ENCODE measurements around the gene WAPL. TPM values are rescaled to one million over a fixed set of nuclear protein-coding genes. Genes with fewer than 3 reads are reported as not detected.

WAPL gene
- total RNA-seq, 3 donors from 2014 or later, result 39.8 to 65.0 (median 49.5) TPM

DNA sequence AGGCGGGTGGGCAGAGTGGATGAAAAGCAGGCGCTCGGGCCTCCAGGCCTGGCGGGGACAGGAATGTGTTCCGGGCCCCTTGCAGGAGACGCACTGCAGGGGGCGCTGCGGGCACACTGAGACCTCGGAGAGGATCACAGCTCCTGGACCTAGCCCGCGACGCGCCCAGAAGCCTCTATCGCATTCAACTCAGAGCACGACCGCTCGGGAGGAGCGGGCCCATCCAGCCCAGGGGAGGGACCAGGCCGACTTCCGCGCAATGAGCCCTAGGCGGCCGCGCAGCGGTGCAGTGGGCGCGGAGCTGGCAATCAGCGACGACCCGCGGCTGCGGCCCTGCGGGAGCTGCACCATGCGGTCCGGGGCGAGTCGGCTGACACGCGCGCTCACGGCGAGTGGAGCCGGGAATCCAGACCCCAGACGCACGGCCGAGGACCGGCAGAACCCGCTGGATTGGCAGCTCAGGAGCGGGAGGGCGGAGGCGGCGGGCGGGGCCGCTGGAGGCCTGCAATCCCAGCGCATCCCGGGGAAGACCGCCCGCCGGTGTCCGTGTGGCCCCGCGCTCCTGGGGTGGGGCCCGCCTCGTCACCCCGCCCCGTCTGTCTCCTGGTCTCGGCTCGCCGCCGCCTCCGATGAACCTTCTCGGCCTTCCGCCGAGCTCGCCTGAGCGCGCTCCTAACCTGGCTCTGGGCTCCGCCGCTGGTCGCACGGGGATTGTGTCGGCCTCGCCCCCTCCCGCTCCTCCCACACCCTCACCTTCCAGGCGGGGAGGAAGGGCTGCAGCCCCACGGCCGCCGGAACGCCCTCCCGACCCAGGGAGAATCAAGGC, 121.5 kb downstream of the WAPL start:
- H3K9me3 ChIP-seq, result no peaks in the 10 kb centered on the region
- TF ChIP-seq, protein P1, sequence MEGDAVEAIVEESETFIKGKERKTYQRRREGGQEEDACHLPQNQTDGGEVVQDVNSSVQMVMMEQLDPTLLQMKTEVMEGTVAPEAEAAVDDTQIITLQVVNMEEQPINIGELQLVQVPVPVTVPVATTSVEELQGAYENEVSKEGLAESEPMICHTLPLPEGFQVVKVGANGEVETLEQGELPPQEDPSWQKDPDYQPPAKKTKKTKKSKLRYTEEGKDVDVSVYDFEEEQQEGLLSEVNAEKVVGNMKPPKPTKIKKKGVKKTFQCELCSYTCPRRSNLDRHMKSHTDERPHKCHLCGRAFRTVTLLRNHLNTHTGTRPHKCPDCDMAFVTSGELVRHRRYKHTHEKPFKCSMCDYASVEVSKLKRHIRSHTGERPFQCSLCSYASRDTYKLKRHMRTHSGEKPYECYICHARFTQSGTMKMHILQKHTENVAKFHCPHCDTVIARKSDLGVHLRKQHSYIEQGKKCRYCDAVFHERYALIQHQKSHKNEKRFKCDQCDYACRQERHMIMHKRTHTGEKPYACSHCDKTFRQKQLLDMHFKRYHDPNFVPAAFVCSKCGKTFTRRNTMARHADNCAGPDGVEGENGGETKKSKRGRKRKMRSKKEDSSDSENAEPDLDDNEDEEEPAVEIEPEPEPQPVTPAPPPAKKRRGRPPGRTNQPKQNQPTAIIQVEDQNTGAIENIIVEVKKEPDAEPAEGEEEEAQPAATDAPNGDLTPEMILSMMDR (IDR thresholded peaks at IDR 0.05), result peak; percentile 63 to 90 (median 89)
- TF ChIP-seq POLR2AphosphoS5 (IDR thresholded peaks at IDR 0.05), result peak in 2 of 3 donors; percentile 14 to 41
- no peak for TF ChIP-seq POLR2A (IDR thresholded peaks at IDR 0.05)
- no peaks in the 10 kb centered on the region for H3K4me1 ChIP-seq
- H3K27me3 ChIP-seq, result no peaks in the 10 kb centered on the region
- H3K36me3 ChIP-seq, result no peaks in the 10 kb centered on the region
- intact Hi-C loops (cut with DNase I; ENCODE audit: low total_unique reads), result loop anchor here (10.0 kb wide), 1 partner anchor 185 kb away; no protein-coding TSS in a partner anchor
- peak overlapping the region; percentile 52 to 77 (median 69) for H3K4me3 ChIP-seq
- peak overlapping the region; percentile 84 to 92 for H3K27ac ChIP-seq
- DNase-seq (ENCODE audit: low spot score in 2 of 2), result peak; percentile 87 to 92

DNA sequence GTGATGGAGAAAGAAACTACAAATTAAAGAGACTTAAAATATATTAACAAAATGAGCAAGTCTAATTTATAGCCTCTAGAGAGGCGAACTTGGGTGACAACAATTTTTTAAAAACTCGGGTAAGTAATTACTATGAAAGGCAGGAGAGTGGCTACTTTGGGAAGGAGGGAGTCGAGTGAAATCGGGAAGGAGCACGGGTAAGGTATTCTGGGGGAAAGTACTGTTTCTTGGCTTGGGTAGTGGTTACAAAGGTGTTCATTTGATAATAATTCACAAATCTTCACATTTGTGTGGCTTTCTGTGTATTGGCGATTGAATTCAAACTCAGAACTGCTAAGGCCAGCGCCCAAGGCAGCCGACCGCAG, 122.1 kb downstream of the WAPL start:
- no peaks in the 10 kb centered on the region for H3K9me3 ChIP-seq
- H3K27me3 ChIP-seq, result no peaks in the 10 kb centered on the region
- no peaks in the 10 kb centered on the region for H3K36me3 ChIP-seq
- no peak for TF ChIP-seq POLR2A (IDR thresholded peaks at IDR 0.05)
- TF ChIP-seq, protein P1 (IDR thresholded peaks at IDR 0.05), result no peak
- intact Hi-C loops (cut with DNase I; ENCODE audit: low total_unique reads), result no loop called here
- H3K4me3 ChIP-seq, result peak overlapping the region in 2 of 3 donors; percentile 69 to 77
- DNase-seq (ENCODE audit: low spot score in 2 of 2), result no peak
- H3K27ac ChIP-seq, result peak overlapping the region; percentile 84 to 92
- no peaks in the 10 kb centered on the region for H3K4me1 ChIP-seq

DNA sequence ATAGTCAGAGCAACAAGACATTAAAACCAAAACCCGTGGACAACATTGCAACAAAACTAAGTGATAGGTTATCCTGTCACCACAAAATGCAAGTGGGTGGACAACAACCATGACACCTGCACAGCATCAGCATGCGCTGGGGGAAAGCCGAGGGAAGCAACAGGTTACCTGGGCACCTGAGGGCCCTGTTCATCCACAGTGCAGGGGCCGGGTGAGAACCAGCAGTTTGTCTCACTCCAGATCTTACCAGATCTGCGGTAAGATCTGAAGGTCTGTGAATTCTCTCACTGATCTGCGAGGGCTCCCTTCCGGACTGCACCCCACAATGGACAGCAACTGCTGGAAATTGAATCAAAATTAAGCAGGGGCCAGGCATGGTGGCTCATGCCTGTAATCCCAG, 124.5 kb downstream of the WAPL start:
- H3K27me3 ChIP-seq, result no peaks in the 10 kb centered on the region
- H3K27ac ChIP-seq, result no peak overlapping the region
- intact Hi-C loops (cut with DNase I; ENCODE audit: low total_unique reads), result no loop called here

DNA sequence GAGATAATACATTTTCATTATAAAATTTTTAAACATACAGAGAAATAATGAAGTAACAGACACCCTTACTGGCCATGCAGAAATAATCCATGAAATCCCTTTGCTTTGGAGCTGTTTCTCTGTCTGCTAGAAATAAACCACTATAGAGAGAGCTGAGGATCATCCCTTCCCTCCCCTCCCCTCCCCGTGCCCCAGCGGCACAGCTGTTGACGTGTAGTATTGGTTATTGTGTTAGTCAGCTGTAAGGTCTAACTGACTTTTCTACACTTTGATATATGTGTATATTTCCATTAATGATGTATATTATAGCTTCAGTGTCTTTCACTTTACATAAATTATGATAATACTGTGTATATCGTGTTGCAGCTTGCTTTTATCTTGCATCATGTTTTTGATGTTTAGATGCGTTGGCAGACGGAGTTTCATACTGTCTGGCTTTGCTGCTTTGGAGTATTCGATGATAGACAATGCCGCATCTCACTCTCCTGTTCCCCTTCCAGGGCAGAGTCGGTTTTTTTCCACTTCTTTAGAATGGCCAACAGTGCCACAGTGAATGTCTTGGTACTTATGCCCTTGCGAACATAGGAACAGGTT, 127.6 kb downstream of the WAPL start:
- H3K27me3 ChIP-seq, result peaks cover 0 to 8% of the 10 kb centered on the region in 2 donors
- TF ChIP-seq POLR2AphosphoS5 (IDR thresholded peaks at IDR 0.05), result no peak
- TF ChIP-seq, protein P1 (IDR thresholded peaks at IDR 0.05), result no peak
- TF ChIP-seq POLR2A (IDR thresholded peaks at IDR 0.05), result no peak
- H3K9me3 ChIP-seq, result no peaks in the 10 kb centered on the region
- H3K4me1 ChIP-seq, result no peaks in the 10 kb centered on the region
- no peak overlapping the region for H3K4me3 ChIP-seq
- no peak for DNase-seq (ENCODE audit: low spot score in 2 of 2)
- H3K36me3 ChIP-seq, result no peaks in the 10 kb centered on the region
- intact Hi-C loops (cut with DNase I; ENCODE audit: low total_unique reads), result no loop called here
- no peak overlapping the region for H3K27ac ChIP-seq

More for the DNA sequence above, 124.5 kb downstream of the WAPL start:
- TF ChIP-seq POLR2A (IDR thresholded peaks at IDR 0.05) (no peak), POLR2AphosphoS5 (IDR thresholded peaks at IDR 0.05) (no peak)
- TF ChIP-seq, protein P1 (IDR thresholded peaks at IDR 0.05), result no peak
- H3K36me3 ChIP-seq, result no peaks in the 10 kb centered on the region
- no peak overlapping the region for H3K4me3 ChIP-seq
- no peaks in the 10 kb centered on the region for H3K9me3 ChIP-seq
- H3K4me1 ChIP-seq, result no peaks in the 10 kb centered on the region
- DNase-seq (ENCODE audit: low spot score in 2 of 2), result no peak

DNA sequence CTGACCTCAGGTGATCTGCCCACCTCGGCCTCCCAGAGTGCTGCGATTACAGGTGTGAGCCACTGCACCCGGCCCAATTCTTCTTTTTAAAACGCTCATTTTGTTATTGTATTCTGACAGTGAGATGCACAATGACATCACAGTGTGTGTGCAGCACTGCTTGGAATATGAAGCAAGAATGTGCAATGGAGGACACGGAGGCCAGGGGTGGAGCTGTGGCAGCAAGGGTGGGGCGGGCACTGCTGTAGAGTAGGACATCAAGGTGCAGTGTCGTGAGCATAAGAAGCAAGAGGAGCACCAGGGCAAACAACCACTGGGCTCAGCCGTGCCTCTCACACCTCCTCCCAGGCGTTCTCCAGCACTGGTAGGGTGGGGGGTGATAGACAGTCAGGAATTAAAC, 128.2 kb downstream of the WAPL start:
- Histone ChIP-seq H3K36me3 (no peaks in the 10 kb centered on the region), H3K4me3 (no peak overlapping the region), H3K27me3 (peaks cover 0 to 8% of the 10 kb centered on the region in 2 donors), H3K9me3 (no peaks in the 10 kb centered on the region), H3K4me1 (no peaks in the 10 kb centered on the region), H3K27ac (no peak overlapping the region)
- intact Hi-C loops (cut with DNase I; ENCODE audit: low total_unique reads), result no loop called here
- TF ChIP-seq, protein P1 (IDR thresholded peaks at IDR 0.05), result no peak
- TF ChIP-seq POLR2A (IDR thresholded peaks at IDR 0.05), result no peak
- no peak for TF ChIP-seq POLR2AphosphoS5 (IDR thresholded peaks at IDR 0.05)
- DNase-seq (ENCODE audit: low spot score in 2 of 2), result no peak

Data from breast epithelium (tissue), 4 donors.